HCT116 (cell line): ENCODE measurements around the gene EVI5L. TPM values are rescaled to one million over a fixed set of nuclear protein-coding genes. Genes with fewer than 3 reads are reported as not detected.

ENCODE experiments used
- ATAC-seq: fragments of 200-7000 bp; cut with Tn5 transposase; 2 replicates; pipeline ENCODE4 v1.9.1; 2020; ENCODE audit warnings: mild to moderate bottlenecking, moderate library complexity
- BruUV-seq: library from RNA; stranded (reverse); fragments of 400-500 nt; replicated peaks from 2 replicates; lab custom pipeline; 2021; lab: Mats Ljungman, UMichigan
- CTCF ChIA-PET: fragments of 300-600 bp; sonication (Branson Sonifier 250); formaldehyde crosslinking; loops from one replicate; lab custom pipeline; 2021; ENCODE audit warnings: antibody characterized with exemption; lab: Charles Lee
- POLR2A ChIA-PET: fragments of 300-600, 350-600 bp; sonication (Branson Sonifier 250); formaldehyde crosslinking; loops from one replicate; lab custom pipeline; 2021; ENCODE audit warnings: antibody characterized with exemption; lab: Charles Lee
- RAD21 ChIA-PET, 2 experiments: fragments of 300-600 bp; sonication (Branson Sonifier 250); formaldehyde crosslinking; loops; one replicate each; lab custom pipeline; 2023; ENCODE audit warnings: low total read pairs in 2 of 2; ENCODE audit not compliant: uncharacterized antibody in 2 of 2, unreplicated experiment in 2 of 2, low non-redundant PET in 1 of 2; lab: Charles Lee
- DNase-seq: peaks from one replicate; pipeline ENCODE4 v3.0.0-alpha.2; 2010; ENCODE audit warnings: low read depth, low spot score
- H2AFZ ChIP-seq: fragments of 200-600 bp; shearing (Covaris generic), sonication (generic); 2 replicates; pipeline ENCODE4 v1.6.1; 2017; ENCODE audit warnings: low read depth, mixed run types, mixed read lengths, antibody characterized with exemption, low read length; ENCODE audit not compliant: poor library complexity, severe bottlenecking
- H3K27ac ChIP-seq: 2 replicates; pipeline ENCODE4 v1.5.1; 2012; ENCODE audit warnings: low read depth, low read length
- H3K27me3 ChIP-seq: fragments of 200-600 bp; sonication (generic); 2 replicates; pipeline ENCODE4 v1.6.1; 2016; ENCODE audit warnings: mixed run types, low read length, mixed read lengths; ENCODE audit not compliant: insufficient read depth
- H3K36me3 ChIP-seq, 2 experiments: fragments of 200-500 bp in 1 of 2; fragments of 200-600 bp in 1 of 2; sonication (Bioruptor generic) in 1 of 2; sonication (generic) in 1 of 2; 2 replicates each; pipeline versions ENCODE4 v1.5.1 to v1.6.1; 2014 to 2016; ENCODE audit warnings: low read length in 2 of 2, inconsistent platforms in 1 of 2, mixed read lengths in 1 of 2, mixed run types in 1 of 2; ENCODE audit not compliant: insufficient read depth in 2 of 2, control insufficient read depth in 1 of 2
- H3K4me1 ChIP-seq, 2 experiments: fragments of 200-600 bp in 1 of 2; sonication (generic) in 1 of 2; 2 replicates each; pipeline versions ENCODE4 v1.5.1 to v1.6.1; 2012 to 2017; ENCODE audit warnings: low read length in 2 of 2, inconsistent platforms in 1 of 2, mild to moderate bottlenecking in 1 of 2, mixed read lengths in 1 of 2, mixed run types in 1 of 2, moderate library complexity in 1 of 2; ENCODE audit not compliant: insufficient read depth in 2 of 2, control insufficient read depth in 1 of 2
- H3K4me2 ChIP-seq: fragments of 200-600 bp; sonication (generic); 2 replicates; pipeline ENCODE4 v1.6.1; 2017; ENCODE audit warnings: mixed run types, low read length, mixed read lengths
- H3K4me3 ChIP-seq, 2 experiments: fragments of 200-600 bp in 1 of 2; sonication (generic) in 1 of 2; replicated peaks in 1 of 2; 2 replicates each; pipeline ENCODE4 v1.5.1; 2011 to 2016; ENCODE audit warnings: low read length in 2 of 2, control low read depth in 1 of 2, low read depth in 1 of 2, mild to moderate bottlenecking in 1 of 2, mixed read lengths in 1 of 2, mixed run types in 1 of 2
- H3K79me2 ChIP-seq: fragments of 200-600 bp; sonication (generic); 2 replicates; pipeline ENCODE4 v1.6.1; 2017; ENCODE audit warnings: mild to moderate bottlenecking, mixed run types, low read length, moderate library complexity, mixed read lengths; ENCODE audit not compliant: insufficient read depth
- H3K9ac ChIP-seq: fragments of 200-600 bp; sonication (generic); 2 replicates; pipeline ENCODE4 v1.6.1; 2016; ENCODE audit warnings: low read length, mixed read lengths
- H3K9me2 ChIP-seq: fragments of 200-600 bp; sonication (generic), shearing (Covaris generic); 2 replicates; pipeline ENCODE4 v1.6.1; 2017; ENCODE audit warnings: mixed run types, mild to moderate bottlenecking, moderate library complexity; ENCODE audit not compliant: insufficient read depth
- H3K9me3 ChIP-seq, 2 experiments: fragments of 200-500 bp in 1 of 2; fragments of 200-600 bp in 1 of 2; sonication (Bioruptor generic) in 1 of 2; sonication (generic) in 1 of 2; 2 replicates each; pipeline ENCODE4 v1.6.1; 2014 to 2017; ENCODE audit warnings: low read length in 2 of 2, mixed read lengths in 2 of 2, inconsistent platforms in 1 of 2, low read depth in 1 of 2, mild to moderate bottlenecking in 1 of 2, mixed run types in 1 of 2, moderate library complexity in 1 of 2; ENCODE audit not compliant: control insufficient read depth in 1 of 2, insufficient read depth in 1 of 2
- H4K20me1 ChIP-seq: fragments of 200-600 bp; sonication (generic), shearing (Covaris generic); 2 replicates; pipeline ENCODE4 v1.6.1; 2017; ENCODE audit warnings: mixed run types, mild to moderate bottlenecking, moderate library complexity; ENCODE audit not compliant: insufficient read depth
- CBX3 ChIP-seq: IDR thresholded peaks from 2 replicates; pipeline ENCODE4 v1.6.1; 2012; ENCODE audit warnings: low read depth
- CEBPB ChIP-seq: IDR thresholded peaks from 2 replicates; pipeline ENCODE4 v1.6.1; 2012; ENCODE audit warnings: low read depth
- EZH2 ChIP-seq: fragments of 200-600 bp; sonication (generic); IDR thresholded peaks from 2 replicates; pipeline ENCODE4 v1.6.1; 2017; ENCODE audit warnings: antibody characterized with exemption, mixed run types
- EZH2phosphoT487 ChIP-seq: fragments of 200-600 bp; IDR thresholded peaks from 2 replicates; pipeline ENCODE4 v1.6.1; 2018; ENCODE audit warnings: antibody characterized with exemption, borderline replicate concordance
- FOSL1 ChIP-seq: IDR thresholded peaks from 2 replicates; pipeline ENCODE4 v1.6.1; 2012; ENCODE audit warnings: low read depth
- POLR2A ChIP-seq: IDR thresholded peaks from 2 replicates; pipeline ENCODE4 v1.7.0; 2011; ENCODE audit warnings: borderline replicate concordance; ENCODE audit not compliant: insufficient read depth, insufficient read length; ENCODE audit errors: extremely low read depth
- SIN3A ChIP-seq: IDR thresholded peaks from 2 replicates; pipeline ENCODE4 v1.6.1; 2012; ENCODE audit warnings: low read depth
- SP1 ChIP-seq: IDR thresholded peaks from 2 replicates; pipeline ENCODE4 v1.6.1; 2012; ENCODE audit warnings: low read depth
- TCF7L2 ChIP-seq: IDR thresholded peaks from 2 replicates; pipeline ENCODE4 v1.7.0; 2011; ENCODE audit warnings: borderline replicate concordance, inconsistent platforms; ENCODE audit not compliant: insufficient read depth, insufficient read length; ENCODE audit errors: extremely low read depth
- ZFX ChIP-seq: fragments of 450-650 bp; IDR thresholded peaks from 2 replicates; pipeline ENCODE4 v1.6.1; 2017
- ZNF274 ChIP-seq: fragments of 200-500 bp; sonication (Bioruptor generic); IDR thresholded peaks from 2 replicates; pipeline ENCODE4 v1.6.1; 2014; ENCODE audit warnings: mild to moderate bottlenecking, low read depth, low read length, inconsistent platforms
- intact Hi-C: fragments of 100-400 bp; cut with micrococcal nuclease; formaldehyde crosslinking; loops from 2 replicates; pipeline ENCODE4 v1.10.0; 2022
- total RNA-seq: library from RNA; stranded (reverse); gene quantifications from one replicate; pipeline ENCODE4 v1.2.1, GENCODE V29; 2021; ENCODE audit not compliant: unreplicated experiment
- TF ChIP-seq, protein P1 (sequence below), 3 experiments: fragments of 200-600 bp in 1 of 3; sonication (generic) in 1 of 3; IDR thresholded peaks in 2 of 3; conservative IDR thresholded peaks in 1 of 3; 2 replicates each; pipeline ENCODE4 v1.5.1; 2012 to 2017; ENCODE audit warnings: low read depth in 2 of 3, low read length in 2 of 3, antibody characterized with exemption in 1 of 3, borderline replicate concordance in 1 of 3, control low read depth in 1 of 3, mild to moderate bottlenecking in 1 of 3, mixed read lengths in 1 of 3, mixed run types in 1 of 3, moderate library complexity in 1 of 3; ENCODE audit not compliant: insufficient read depth in 1 of 3
- TF ChIP-seq, protein P2 (sequence below): IDR thresholded peaks from 2 replicates; pipeline ENCODE4 v1.6.1; 2012

EVI5L gene
- total RNA-seq, 1 experiment from 2014 or later = 15.0 TPM

DNA sequence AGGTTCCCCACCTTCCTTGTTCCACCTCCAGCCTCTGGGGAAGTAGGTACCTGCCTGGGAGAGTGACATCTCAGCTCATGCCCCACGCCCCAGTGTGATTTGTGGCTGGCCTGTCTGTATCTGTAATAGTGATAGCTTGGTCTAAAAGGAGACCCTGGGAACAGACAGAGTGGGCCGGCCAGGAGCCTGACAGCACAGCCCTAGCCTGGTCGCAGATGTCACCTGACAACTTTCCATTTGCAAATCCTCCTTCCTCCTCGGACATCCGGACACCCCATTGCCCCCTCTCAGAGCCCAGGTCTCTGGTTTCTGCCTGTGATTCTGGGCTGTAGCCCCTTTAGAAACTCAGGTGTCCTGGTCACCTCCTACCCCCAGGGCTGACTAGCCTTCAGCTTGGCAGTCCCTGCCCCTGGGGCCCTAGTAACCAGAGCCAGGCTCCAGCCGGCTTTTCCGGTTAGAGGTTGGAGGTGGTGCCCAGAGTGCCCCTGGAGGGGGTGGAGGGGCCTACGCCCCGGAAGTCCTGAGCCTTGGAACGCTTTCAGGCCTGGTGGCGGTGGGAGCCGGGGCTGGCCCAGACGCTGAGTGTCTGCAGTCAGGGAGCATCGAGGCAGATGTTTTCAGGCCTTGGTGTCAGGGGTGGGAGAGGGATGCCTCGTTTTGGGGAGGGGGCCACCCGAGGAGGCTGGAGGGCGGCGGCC, 64.7 kb downstream of the EVI5L start:
- H3K79me2 ChIP-seq = peaks cover 32% of the 10 kb centered on the region
- no peak overlapping the region for H3K27ac ChIP-seq
- peak; percentile 42; the same call in 1 of the 2 replicates for ATAC-seq
- peaks cover 0 to 9% of the 10 kb centered on the region in 2 experiments; a peak in 2 of 4 replicates for H3K36me3 ChIP-seq
- no peaks in the 10 kb centered on the region for H4K20me1 ChIP-seq
- no peaks in the 10 kb centered on the region for H3K9me2 ChIP-seq
- H3K4me2 ChIP-seq = no peak overlapping the region
- no peak for TF ChIP-seq POLR2A
- no peak for TF ChIP-seq EZH2
- no peak for TF ChIP-seq ZNF274
- TF ChIP-seq, protein P1, sequence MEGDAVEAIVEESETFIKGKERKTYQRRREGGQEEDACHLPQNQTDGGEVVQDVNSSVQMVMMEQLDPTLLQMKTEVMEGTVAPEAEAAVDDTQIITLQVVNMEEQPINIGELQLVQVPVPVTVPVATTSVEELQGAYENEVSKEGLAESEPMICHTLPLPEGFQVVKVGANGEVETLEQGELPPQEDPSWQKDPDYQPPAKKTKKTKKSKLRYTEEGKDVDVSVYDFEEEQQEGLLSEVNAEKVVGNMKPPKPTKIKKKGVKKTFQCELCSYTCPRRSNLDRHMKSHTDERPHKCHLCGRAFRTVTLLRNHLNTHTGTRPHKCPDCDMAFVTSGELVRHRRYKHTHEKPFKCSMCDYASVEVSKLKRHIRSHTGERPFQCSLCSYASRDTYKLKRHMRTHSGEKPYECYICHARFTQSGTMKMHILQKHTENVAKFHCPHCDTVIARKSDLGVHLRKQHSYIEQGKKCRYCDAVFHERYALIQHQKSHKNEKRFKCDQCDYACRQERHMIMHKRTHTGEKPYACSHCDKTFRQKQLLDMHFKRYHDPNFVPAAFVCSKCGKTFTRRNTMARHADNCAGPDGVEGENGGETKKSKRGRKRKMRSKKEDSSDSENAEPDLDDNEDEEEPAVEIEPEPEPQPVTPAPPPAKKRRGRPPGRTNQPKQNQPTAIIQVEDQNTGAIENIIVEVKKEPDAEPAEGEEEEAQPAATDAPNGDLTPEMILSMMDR (IDR thresholded peaks at IDR 0.05 in 2 of 3, conservative IDR thresholded peaks at IDR 0.05 in 1 of 3; ENCODE audit: borderline replicate concordance in 1 of 3, insufficient read depth in 1 of 3, low read depth in 2 of 3, low read length in 2 of 3) = no peak
- no peak for DNase-seq
- ChIA-PET RAD21 (no interaction called here), CTCF (no interaction called here), POLR2A (no interaction called here)
- H3K27me3 ChIP-seq = no peaks in the 10 kb centered on the region
- H3K9me3 ChIP-seq = no peaks in the 10 kb centered on the region
- H3K4me1 ChIP-seq = peaks cover 0 to 3% of the 10 kb centered on the region in 2 experiments; a peak in 1 of 4 replicates
- H2AFZ ChIP-seq = no peak overlapping the region
- H3K4me3 ChIP-seq = no peak overlapping the region
- no TSS peak for BruUV-seq
- no peak overlapping the region for H3K9ac ChIP-seq
- intact Hi-C loops = no loop called here

DNA sequence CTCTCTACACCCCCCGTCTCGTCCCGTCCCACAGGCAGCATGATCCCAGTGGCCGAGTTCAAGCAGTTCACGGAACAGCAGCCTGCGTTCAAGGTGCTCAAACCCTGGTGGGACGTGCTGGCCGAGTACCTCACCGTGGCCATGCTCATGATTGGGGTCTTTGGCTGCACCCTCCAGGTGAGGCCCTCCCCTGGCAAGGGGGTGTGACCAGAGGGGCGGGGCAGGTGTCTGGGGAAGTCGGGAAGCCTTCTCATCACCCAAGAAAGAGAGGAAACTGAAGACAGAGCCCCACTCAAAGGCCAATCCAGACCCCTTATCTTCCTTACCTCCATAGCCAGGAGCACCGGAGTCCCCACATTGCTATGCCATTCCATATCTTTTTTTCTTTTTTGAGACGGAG, 65.5 kb downstream of the EVI5L start:
- Histone ChIP-seq H3K79me2 (peaks cover 26% of the 10 kb centered on the region), H3K27me3 (no peaks in the 10 kb centered on the region), H3K9ac (no peak overlapping the region), H4K20me1 (no peaks in the 10 kb centered on the region), H3K4me2 (no peak overlapping the region), H3K4me1 (no peaks in the 10 kb centered on the region; a peak in 1 of 4 replicates), H3K27ac (no peak overlapping the region), H3K36me3 (peaks cover 0 to 9% of the 10 kb centered on the region in 2 experiments; a peak in 2 of 4 replicates), H3K9me3 (no peaks in the 10 kb centered on the region), H3K9me2 (no peaks in the 10 kb centered on the region), H3K4me3 (no peak overlapping the region), H2AFZ (no peak overlapping the region)
- BruUV-seq = no TSS peak
- CTCF ChIA-PET = no interaction called here
- ATAC-seq = no peak
- RAD21 ChIA-PET = no interaction called here
- DNase-seq = no peak
- intact Hi-C loops = no loop called here
- POLR2A ChIA-PET = interaction anchor here (0.6 kb wide), 1 partner anchor 517 kb away, joined by 3 read pairs; the partner anchor contains the start of gene MARCHF2
- no peak for TF ChIP-seq POLR2A
- TF ChIP-seq, protein P2, sequence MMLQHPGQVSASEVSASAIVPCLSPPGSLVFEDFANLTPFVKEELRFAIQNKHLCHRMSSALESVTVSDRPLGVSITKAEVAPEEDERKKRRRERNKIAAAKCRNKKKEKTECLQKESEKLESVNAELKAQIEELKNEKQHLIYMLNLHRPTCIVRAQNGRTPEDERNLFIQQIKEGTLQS = no peak
- no peak for TF ChIP-seq ZFX
- TF ChIP-seq TCF7L2 = no peak
- TF ChIP-seq, protein P1 (IDR thresholded peaks at IDR 0.05 in 2 of 3, conservative IDR thresholded peaks at IDR 0.05 in 1 of 3; ENCODE audit: borderline replicate concordance in 1 of 3, insufficient read depth in 1 of 3, low read depth in 2 of 3, low read length in 2 of 3) = no peak
- no peak for TF ChIP-seq EZH2phosphoT487
- no peak for TF ChIP-seq CEBPB
- TF ChIP-seq SP1 = no peak
- TF ChIP-seq CBX3 = no peak
- no peak for TF ChIP-seq FOSL1
- no peak for TF ChIP-seq SIN3A
- no peak for TF ChIP-seq EZH2
